ENCODE results near the gene KTI12. TPM values are rescaled to one million over a fixed set of nuclear protein-coding genes. Genes with fewer than 3 reads are reported as not detected.
"Not testable (repeated sequence)": the region's sequence is repeated elsewhere in the genome, so short reads cannot be mapped to it uniquely, and the experiment has no call there.

The KTI12 gene
- total and polyA plus RNA-seq, 2 donors = 7.7 to 11.1 TPM

- no peaks in the 10 kb centered on the region for H3K9me3 ChIP-seq (ENCODE audit: control insufficient read depth in 2 of 2, insufficient read depth in 1 of 2, low read length in 1 of 2)
- H3K27ac ChIP-seq (ENCODE audit: low read depth in 1 of 2, low read length in 1 of 2) = peak overlapping the region in 1 of 2 donors; percentile 20
- peak in 5 of 9 donors; percentile 3 to 28 (median 4) for DNase-seq (ENCODE audit: low read depth in 6 of 9, low spot score in 9 of 9)
- 72% methylated on average over 5 of the region's 5 CpGs for WGBS
- H3K36me3 ChIP-seq (ENCODE audit: control insufficient read depth in 2 of 2, insufficient read depth in 2 of 2, low read length in 1 of 2) = peaks cover 0 to 11% of the 10 kb centered on the region in 2 donors
- H3K4me3 ChIP-seq (ENCODE audit: low read length in 2 of 2) = peak overlapping the region; percentile 55 to 87
- H3K27me3 ChIP-seq (ENCODE audit: control insufficient read depth in 2 of 2, insufficient read depth in 1 of 2, low read length in 1 of 2) = no peaks in the 10 kb centered on the region
- peaks cover 8 to 16% of the 10 kb centered on the region in 2 donors for H3K4me1 ChIP-seq (ENCODE audit: control insufficient read depth in 2 of 2, insufficient read depth in 2 of 2, low read length in 2 of 2)
Measured at GRCh38 chr1:52032124-52032784, 1.4 kb downstream of the KTI12 start.

- peaks cover 8 to 15% of the 10 kb centered on the region in 2 donors for H3K4me1 ChIP-seq (ENCODE audit: control insufficient read depth in 2 of 2, insufficient read depth in 2 of 2, low read length in 2 of 2)
- H3K36me3 ChIP-seq (ENCODE audit: control insufficient read depth in 2 of 2, insufficient read depth in 2 of 2, low read length in 1 of 2) = peaks cover 5 to 37% of the 10 kb centered on the region in 2 donors
- H3K9me3 ChIP-seq (ENCODE audit: control insufficient read depth in 2 of 2, insufficient read depth in 1 of 2, low read length in 1 of 2); H3K27me3 ChIP-seq (ENCODE audit: control insufficient read depth in 2 of 2, insufficient read depth in 1 of 2, low read length in 1 of 2); H3K4me3 ChIP-seq (ENCODE audit: low read length in 2 of 2); H3K27ac ChIP-seq (ENCODE audit: low read depth in 1 of 2, low read length in 1 of 2); DNase-seq (ENCODE audit: low read depth in 6 of 9, low spot score in 9 of 9): not testable (repeated sequence)
- WGBS = 96% methylated on average over 5 of the region's 5 CpGs
Measured at GRCh38 chr1:52028839-52029238, 4.8 kb downstream of the KTI12 start.

GRCh38 chr1:52028328-52028727 is 5.3 kb downstream of the KTI12 start:
- H3K27me3 ChIP-seq (ENCODE audit: control insufficient read depth in 2 of 2, insufficient read depth in 1 of 2, low read length in 1 of 2) = no peaks in the 10 kb centered on the region
- H3K36me3 ChIP-seq (ENCODE audit: control insufficient read depth in 2 of 2, insufficient read depth in 2 of 2, low read length in 1 of 2) = peaks cover 10 to 42% of the 10 kb centered on the region in 2 donors
- no peak for DNase-seq (ENCODE audit: low read depth in 6 of 9, low spot score in 9 of 9)
- H3K9me3 ChIP-seq (ENCODE audit: control insufficient read depth in 2 of 2, insufficient read depth in 1 of 2, low read length in 1 of 2) = no peaks in the 10 kb centered on the region
- no peak overlapping the region for H3K4me3 ChIP-seq (ENCODE audit: low read length in 2 of 2)
- no peak overlapping the region for H3K27ac ChIP-seq (ENCODE audit: low read depth in 1 of 2, low read length in 1 of 2)
- peaks cover 8 to 13% of the 10 kb centered on the region in 2 donors for H3K4me1 ChIP-seq (ENCODE audit: control insufficient read depth in 2 of 2, insufficient read depth in 2 of 2, low read length in 2 of 2)
- 97% methylated on average over 1 of the region's 1 CpG for WGBS

GRCh38 chr1:52026278-52026677 is 7.3 kb downstream of the KTI12 start:
- WGBS = 98% methylated on average over 2 of the region's 2 CpGs
- H3K4me1 ChIP-seq (ENCODE audit: control insufficient read depth in 2 of 2, insufficient read depth in 2 of 2, low read length in 2 of 2) = peaks cover under 1 to 4% of the 10 kb centered on the region in 2 donors
- H3K9me3 ChIP-seq (ENCODE audit: control insufficient read depth in 2 of 2, insufficient read depth in 1 of 2, low read length in 1 of 2) = no peaks in the 10 kb centered on the region
- peaks cover 22 to 53% of the 10 kb centered on the region in 2 donors for H3K36me3 ChIP-seq (ENCODE audit: control insufficient read depth in 2 of 2, insufficient read depth in 2 of 2, low read length in 1 of 2)
- H3K4me3 ChIP-seq (ENCODE audit: low read length in 2 of 2) = no peak overlapping the region
- no peak for DNase-seq (ENCODE audit: low read depth in 6 of 9, low spot score in 9 of 9)
- H3K27me3 ChIP-seq (ENCODE audit: control insufficient read depth in 2 of 2, insufficient read depth in 1 of 2, low read length in 1 of 2) = no peaks in the 10 kb centered on the region
- no peak overlapping the region for H3K27ac ChIP-seq (ENCODE audit: low read depth in 1 of 2, low read length in 1 of 2)

- 98% methylated on average over 2 of the region's 2 CpGs for WGBS
- Histone ChIP-seq H3K27me3 (ENCODE audit: control insufficient read depth in 2 of 2, insufficient read depth in 1 of 2, low read length in 1 of 2) (no peaks in the 10 kb centered on the region), H3K9me3 (ENCODE audit: control insufficient read depth in 2 of 2, insufficient read depth in 1 of 2, low read length in 1 of 2) (no peaks in the 10 kb centered on the region), H3K36me3 (ENCODE audit: control insufficient read depth in 2 of 2, insufficient read depth in 2 of 2, low read length in 1 of 2) (peaks cover 33 to 57% of the 10 kb centered on the region in 2 donors), H3K27ac (ENCODE audit: low read depth in 1 of 2, low read length in 1 of 2) (no peak overlapping the region), H3K4me3 (ENCODE audit: low read length in 2 of 2) (no peak overlapping the region), H3K4me1 (ENCODE audit: control insufficient read depth in 2 of 2, insufficient read depth in 2 of 2, low read length in 2 of 2) (no peaks in the 10 kb centered on the region)
- DNase-seq (ENCODE audit: low read depth in 6 of 9, low spot score in 9 of 9) = no peak
Measured at GRCh38 chr1:52022133-52022532, 11.5 kb downstream of the KTI12 start.

GRCh38 chr1:52008071-52008809 is 25.4 kb downstream of the KTI12 start:
- peaks cover 6 to 19% of the 10 kb centered on the region in 2 donors for H3K27me3 ChIP-seq (ENCODE audit: control insufficient read depth in 2 of 2, insufficient read depth in 1 of 2, low read length in 1 of 2)
- H3K36me3 ChIP-seq (ENCODE audit: control insufficient read depth in 2 of 2, insufficient read depth in 2 of 2, low read length in 1 of 2) = no peaks in the 10 kb centered on the region
- WGBS = 97% methylated on average over 7 of the region's 7 CpGs
- no peaks in the 10 kb centered on the region for H3K4me1 ChIP-seq (ENCODE audit: control insufficient read depth in 2 of 2, insufficient read depth in 2 of 2, low read length in 2 of 2)
- H3K27ac ChIP-seq (ENCODE audit: low read depth in 1 of 2, low read length in 1 of 2) = no peak overlapping the region
- no peak for DNase-seq (ENCODE audit: low read depth in 6 of 9, low spot score in 9 of 9)
- H3K4me3 ChIP-seq (ENCODE audit: low read length in 2 of 2) = no peak overlapping the region
- no peaks in the 10 kb centered on the region for H3K9me3 ChIP-seq (ENCODE audit: control insufficient read depth in 2 of 2, insufficient read depth in 1 of 2, low read length in 1 of 2)

- DNase-seq (ENCODE audit: low read depth in 6 of 9, low spot score in 9 of 9) = no peak
- WGBS = 74% methylated on average over 5 of the region's 5 CpGs
- Histone ChIP-seq H3K9me3 (ENCODE audit: control insufficient read depth in 2 of 2, insufficient read depth in 1 of 2, low read length in 1 of 2) (no peaks in the 10 kb centered on the region), H3K27ac (ENCODE audit: low read depth in 1 of 2, low read length in 1 of 2) (no peak overlapping the region), H3K27me3 (ENCODE audit: control insufficient read depth in 2 of 2, insufficient read depth in 1 of 2, low read length in 1 of 2) (peaks cover 8 to 19% of the 10 kb centered on the region in 2 donors), H3K36me3 (ENCODE audit: control insufficient read depth in 2 of 2, insufficient read depth in 2 of 2, low read length in 1 of 2) (no peaks in the 10 kb centered on the region), H3K4me3 (ENCODE audit: low read length in 2 of 2) (no peak overlapping the region), H3K4me1 (ENCODE audit: control insufficient read depth in 2 of 2, insufficient read depth in 2 of 2, low read length in 2 of 2) (no peaks in the 10 kb centered on the region)
Measured at GRCh38 chr1:52007215-52008002, 26.2 kb downstream of the KTI12 start.

GRCh38 chr1:52006081-52006553 is 27.5 kb downstream of the KTI12 start:
- H3K4me1 ChIP-seq (ENCODE audit: control insufficient read depth in 2 of 2, insufficient read depth in 2 of 2, low read length in 2 of 2); H3K4me3 ChIP-seq (ENCODE audit: low read length in 2 of 2); H3K27ac ChIP-seq (ENCODE audit: low read depth in 1 of 2, low read length in 1 of 2); H3K9me3 ChIP-seq (ENCODE audit: control insufficient read depth in 2 of 2, insufficient read depth in 1 of 2, low read length in 1 of 2); H3K36me3 ChIP-seq (ENCODE audit: control insufficient read depth in 2 of 2, insufficient read depth in 2 of 2, low read length in 1 of 2); DNase-seq (ENCODE audit: low read depth in 6 of 9, low spot score in 9 of 9): not testable (repeated sequence)
- WGBS = 53% methylated on average over 4 of the region's 5 CpGs
- peaks cover 8 to 19% of the 10 kb centered on the region in 2 donors for H3K27me3 ChIP-seq (ENCODE audit: control insufficient read depth in 2 of 2, insufficient read depth in 1 of 2, low read length in 1 of 2)
